Effector CD4-positive, alpha-beta T cell (primary cell): ENCODE data around the gene PDE8A.

ENCODE experiments used
- DNase-seq: peaks from one replicate; pipeline ENCODE4 v3.0.0-alpha.2; 2020
- total RNA-seq: gene quantifications from one replicate; lab custom pipeline; 2026; lab: John Stamatoyannopoulos, UW

Gene PDE8A
- 57.2 reads per million, percentile 71 among the genes with 10 or more reads in this experiment for total RNA-seq

DNA sequence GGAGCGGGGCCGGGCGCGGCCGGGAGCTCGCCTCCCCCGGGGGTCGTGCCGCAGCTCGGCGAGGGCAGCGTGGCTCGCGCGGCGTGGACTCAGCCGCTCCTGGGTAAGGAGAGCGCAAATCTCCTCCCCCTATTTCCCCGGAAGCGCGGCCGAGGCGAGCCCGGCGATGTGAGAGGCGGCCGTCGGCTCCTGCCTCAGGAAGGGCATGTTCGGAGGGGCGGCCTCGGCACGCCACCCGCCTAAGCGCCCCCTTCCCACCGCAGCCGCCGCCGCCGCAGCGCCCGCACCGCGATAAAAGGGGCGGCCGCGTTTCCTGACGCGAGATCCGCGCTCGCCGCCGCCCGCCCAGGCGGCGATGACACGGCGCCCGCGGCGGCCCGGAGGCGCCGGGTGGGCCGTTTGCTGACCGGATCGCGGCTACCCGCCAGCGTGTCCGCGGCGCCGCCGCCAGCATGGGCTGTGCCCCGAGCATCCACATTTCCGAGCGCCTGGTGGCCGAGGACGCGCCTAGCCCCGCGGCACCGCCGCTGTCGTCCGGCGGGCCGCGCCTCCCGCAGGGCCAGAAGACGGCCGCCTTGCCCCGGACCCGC is at the start of gene PDE8A:
TSS of gene PDE8A (plus strand) at position 146 of the 590 bp plus-strand sequence. CDS start at position 453, 307 bp downstream.
- peak; percentile 49 for DNase-seq

DNA sequence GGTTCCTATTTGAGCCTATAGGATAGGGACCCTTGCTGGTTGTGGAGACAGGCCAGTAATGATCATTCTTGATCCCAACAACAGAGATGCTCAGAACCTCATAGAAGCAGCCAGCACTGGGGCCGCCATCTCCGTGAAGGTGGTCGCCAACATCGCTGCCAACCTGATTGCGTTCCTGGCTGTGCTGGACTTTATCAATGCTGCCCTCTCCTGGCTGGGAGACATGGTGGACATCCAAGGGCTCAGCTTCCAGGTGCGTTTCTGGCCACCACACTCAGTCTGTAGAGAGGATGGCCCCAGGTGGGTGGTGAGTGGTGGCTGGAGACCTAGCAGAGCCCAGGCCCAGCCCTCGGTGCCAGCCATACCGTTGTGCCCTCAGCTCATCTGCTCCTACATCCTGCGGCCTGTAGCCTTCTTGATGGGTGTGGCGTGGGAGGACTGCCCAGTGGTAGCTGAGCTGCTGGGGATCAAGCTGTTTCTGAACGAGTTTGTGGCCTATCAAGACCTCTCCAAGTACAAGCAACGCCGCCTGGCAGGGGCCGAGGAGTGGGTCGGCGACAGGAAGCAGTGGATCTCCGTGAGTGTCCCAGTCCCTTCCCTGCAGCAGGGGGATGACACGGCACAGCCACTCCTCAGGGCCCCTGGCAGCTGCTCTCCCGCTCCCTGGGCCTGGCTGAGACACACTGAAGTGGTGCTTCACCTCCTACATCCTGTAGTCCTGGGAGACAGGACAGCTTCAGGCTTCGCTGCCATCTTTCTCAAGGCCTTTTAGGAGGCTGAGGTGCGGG is 46.5 kb upstream of the PDE8A start:
- no peak for DNase-seq

GRCh38 chr15:84937144-84937543 is 44.5 kb upstream of the PDE8A start:
- no peak for DNase-seq

GRCh38 chr15:84938726-84939125 is 42.9 kb upstream of the PDE8A start:
- no peak for DNase-seq

DNA sequence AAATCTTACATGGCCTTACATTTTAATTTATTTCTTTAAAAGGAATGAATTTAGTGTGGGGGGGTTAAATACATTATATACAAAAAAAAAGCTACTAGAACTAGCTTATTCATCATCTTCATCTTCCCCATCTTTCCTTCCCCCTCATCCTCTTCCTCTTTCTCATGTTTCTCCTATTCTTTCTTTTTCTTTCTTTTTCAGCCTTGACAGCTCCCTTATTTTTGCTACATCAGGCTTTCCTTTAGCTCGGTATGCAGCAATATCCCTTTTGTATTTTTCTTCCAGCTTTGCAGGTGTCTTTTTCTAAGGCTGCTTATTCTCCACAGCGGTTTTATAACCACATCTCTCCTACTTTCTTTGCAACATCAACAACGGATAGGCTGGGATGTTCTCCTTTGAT is 41.3 kb upstream of the PDE8A start:
- no peak for DNase-seq

DNA sequence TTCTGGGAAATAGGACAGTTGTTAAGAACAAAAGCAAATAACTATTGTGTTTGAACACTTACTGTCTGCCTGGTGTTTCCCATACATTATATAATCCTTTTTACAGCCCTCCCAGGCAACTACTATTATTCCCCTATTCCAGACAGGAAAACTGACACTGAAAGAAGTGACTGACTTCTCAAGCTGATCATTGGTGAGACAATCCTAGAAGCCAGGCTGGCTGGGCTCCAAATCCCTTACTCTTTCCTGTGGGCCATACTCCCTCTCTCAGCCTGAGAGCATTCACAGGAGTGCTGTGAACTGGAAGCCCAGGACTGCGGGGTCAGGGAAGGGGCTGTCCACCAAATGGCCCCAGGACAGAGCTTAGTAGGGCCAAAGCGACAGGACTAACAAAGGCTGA is 39.2 kb upstream of the PDE8A start:
- DNase-seq, result no peak

DNA sequence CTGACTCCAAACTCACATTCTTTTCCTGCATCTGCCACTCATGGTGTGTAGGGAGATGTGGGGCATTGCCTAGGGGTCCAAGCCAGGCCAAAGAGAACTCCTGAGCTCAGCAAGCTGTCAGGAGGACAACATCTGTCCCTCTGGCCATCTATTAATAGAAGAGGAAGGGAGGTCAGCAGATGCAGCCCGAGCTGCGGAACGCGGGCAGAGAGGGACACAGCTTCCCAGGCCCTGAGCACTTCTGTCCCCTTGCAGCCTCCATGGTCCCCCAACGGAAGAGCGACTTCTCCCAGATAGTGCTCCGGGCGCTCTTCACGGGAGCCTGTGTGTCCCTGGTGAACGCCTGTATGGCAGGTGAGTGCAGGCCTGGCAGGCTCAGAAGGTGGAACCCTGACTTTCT is 37.3 kb upstream of the PDE8A start:
- no peak for DNase-seq

DNA sequence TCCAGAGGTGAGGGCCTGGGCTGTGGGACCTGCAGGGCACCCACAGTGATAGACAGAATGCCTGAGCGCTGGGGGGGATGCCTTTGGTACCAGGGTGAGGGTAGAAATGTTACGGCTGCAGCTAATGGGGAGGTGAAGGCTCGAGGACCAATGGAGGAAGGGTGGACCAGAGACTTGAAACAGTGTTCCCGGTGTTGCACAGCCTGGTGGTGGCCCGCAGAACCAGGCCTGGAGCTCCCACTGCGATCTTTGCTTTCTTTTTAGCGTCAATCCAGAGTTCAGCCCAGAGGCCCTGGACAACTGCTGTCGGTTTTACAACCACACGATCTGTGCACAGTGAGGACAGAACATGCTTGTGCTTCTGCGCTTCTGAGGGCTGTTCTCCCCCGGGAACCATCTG is 36.8 kb upstream of the PDE8A start:
- DNase-seq, result no peak

- no peak for DNase-seq
These were observed 34.7 kb upstream of the PDE8A start for GRCh38 chr15:84946772-84947489.

GRCh38 chr15:84947947-84948830 is 33.5 kb upstream of the PDE8A start:
- DNase-seq, result no peak

GRCh38 chr15:84949043-84949442 is 32.6 kb upstream of the PDE8A start:
- no peak for DNase-seq

- DNase-seq, result no peak
These were observed 31.6 kb upstream of the PDE8A start for GRCh38 chr15:84949845-84950569.

DNA sequence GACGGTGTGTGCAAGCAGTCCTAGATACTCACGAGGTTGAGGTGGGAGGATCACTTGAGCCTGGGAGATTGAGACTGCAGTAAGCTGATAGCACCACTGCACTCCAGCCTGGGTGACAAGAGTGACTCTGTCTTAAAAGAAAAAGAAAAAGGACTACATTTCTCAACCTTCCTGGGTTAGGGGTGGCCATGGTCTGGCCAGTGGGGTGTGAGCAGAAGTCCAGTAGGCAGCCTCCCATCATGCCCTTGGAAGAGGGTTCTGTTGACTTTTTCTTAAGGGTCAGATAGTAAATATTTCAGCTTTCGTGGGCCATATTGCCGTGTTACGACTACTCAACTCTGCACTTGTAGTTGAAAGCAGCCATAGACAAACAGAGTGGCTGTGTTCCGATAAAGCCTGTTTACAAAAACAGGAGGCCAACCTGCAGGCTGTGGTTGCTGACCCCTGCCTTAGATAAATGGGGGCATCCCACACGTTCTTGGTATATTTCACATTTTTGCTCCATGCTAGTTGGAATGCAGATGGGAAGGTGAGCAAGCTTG is 31.0 kb upstream of the PDE8A start:
- DNase-seq, result no peak

GRCh38 chr15:84951736-84952135 is 29.9 kb upstream of the PDE8A start:
- no peak for DNase-seq

DNA sequence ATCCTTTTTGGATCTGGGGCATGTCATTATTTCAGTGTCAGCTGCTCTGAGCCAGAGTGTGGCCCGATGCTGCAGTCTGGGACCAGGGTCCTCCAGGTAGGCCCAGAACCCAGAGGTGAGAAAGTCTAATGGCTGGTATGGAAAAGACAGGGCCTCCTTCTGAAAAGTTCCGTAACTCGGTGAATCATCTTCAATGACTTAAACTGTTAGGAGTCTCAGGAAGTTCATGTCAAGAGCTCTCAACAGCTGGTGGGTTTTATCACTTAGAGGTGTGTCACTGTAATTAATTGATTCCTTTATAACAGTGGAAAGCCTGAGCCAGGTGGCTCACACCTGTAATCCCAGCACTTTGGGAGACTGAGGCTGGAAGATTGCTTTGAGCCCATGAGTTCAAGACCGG is 28.5 kb upstream of the PDE8A start:
- no peak for DNase-seq

- DNase-seq, result no peak
These were observed 27.9 kb upstream of the PDE8A start for GRCh38 chr15:84953726-84954125.

DNA sequence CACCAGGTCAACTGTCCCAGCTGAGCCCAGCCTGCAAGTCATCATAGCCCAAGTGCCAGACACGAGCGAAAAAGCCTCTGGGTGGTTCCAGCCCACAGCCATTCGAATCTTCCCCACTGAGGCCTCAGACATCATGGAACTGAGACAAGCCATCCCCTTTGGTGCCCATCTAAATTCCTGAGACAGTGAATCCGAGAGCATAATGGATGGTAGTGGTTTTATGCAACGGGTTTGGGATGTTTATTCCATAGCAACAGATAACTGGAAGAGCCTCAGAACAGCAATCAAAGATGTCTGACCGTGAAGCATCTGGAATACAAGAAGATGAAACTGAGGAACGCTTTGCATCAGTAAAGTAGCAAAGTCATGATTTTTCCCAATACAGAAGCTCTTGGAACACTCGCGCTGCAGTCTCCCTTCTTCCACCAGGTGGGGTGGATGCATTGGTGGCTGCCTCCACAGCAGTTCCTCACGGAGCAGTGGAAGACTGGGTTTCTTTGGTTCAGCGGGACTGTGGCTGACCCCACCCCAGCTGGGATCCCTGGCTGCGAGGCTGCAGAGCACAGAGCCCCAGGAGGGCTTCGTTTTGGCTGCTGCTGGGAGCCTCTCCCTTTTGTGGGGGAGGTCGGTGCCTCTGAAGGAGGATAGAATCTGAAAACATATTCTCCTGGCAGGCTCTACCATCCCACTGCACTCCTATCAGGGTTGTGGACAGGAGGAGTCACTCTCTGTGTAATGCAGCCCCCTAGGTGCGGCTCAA is 26.4 kb upstream of the PDE8A start:
- peak; percentile 36 for DNase-seq

DNA sequence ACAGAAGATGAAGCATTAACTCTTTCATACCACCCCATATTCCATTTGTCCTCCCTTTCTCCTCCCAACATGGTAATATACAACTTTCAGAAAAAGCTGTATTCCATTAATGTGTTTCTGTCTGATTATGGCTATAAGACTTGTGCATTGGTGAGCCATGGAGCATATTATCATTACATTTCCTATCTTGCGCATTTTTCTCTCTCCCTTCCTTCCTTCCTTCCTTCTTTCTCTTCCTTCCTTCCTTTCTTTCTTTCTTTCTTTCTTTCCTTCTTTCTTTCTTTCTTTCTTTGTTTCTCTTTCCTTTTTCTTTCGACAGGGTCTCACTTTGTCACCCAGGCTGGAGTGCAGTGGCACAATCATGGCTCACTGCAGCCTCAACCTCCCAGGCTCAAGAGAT is 25.5 kb upstream of the PDE8A start:
- DNase-seq, result no peak

GRCh38 chr15:84960391-84961113 is 21.1 kb upstream of the PDE8A start:
- DNase-seq, result no peak

DNA sequence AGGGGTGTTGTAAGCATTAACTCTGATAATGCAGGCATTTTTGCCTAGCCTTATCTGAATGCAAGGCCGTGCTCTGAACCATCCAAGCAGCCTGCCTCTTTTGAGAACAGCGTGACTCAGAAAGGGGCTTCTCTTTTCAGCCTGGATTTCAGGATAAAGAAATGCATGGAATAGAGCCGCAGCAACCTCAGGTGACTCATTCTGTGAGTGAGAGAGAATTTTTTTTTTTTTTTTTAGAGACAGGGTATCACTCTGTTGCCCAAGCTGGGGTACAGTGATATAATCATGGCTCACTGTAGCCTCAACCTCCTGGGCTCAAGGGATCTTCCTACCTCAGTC is 20.6 kb upstream of the PDE8A start:
- no peak for DNase-seq
